Liver (tissue), 9 donors: ENCODE measurements around the gene ATP8B3. TPM values are rescaled to one million over a fixed set of nuclear protein-coding genes. Genes with fewer than 3 reads are reported as not detected.

Source experiments
- DNase-seq: peaks from one replicate; pipeline ENCODE4 v3.0.0-alpha.2; 2017; ENCODE audit warnings: low spot score
- H3K27ac ChIP-seq, 2 donors: one replicate each; pipeline ENCODE4 v1.7.0; 2013; ENCODE audit warnings: inconsistent platforms in 2 of 2, low read length in 2 of 2, control low read depth in 1 of 2, low read depth in 1 of 2, mild to moderate bottlenecking in 1 of 2
- H3K27me3 ChIP-seq, 4 donors: one replicate each; pipeline versions ENCODE4 v1.6.1 to v1.7.0; 2013; ENCODE audit warnings: low read length in 3 of 4, inconsistent platforms in 1 of 4, mild to moderate bottlenecking in 1 of 4, moderate library complexity in 1 of 4; ENCODE audit not compliant: control insufficient read depth in 4 of 4, insufficient read depth in 4 of 4
- H3K36me3 ChIP-seq, 4 donors: one replicate each; pipeline versions ENCODE4 v1.6.1 to v1.7.0; 2013; ENCODE audit warnings: low read length in 3 of 4, mild to moderate bottlenecking in 3 of 4, low read depth in 1 of 4, moderate library complexity in 1 of 4; ENCODE audit not compliant: control insufficient read depth in 4 of 4, insufficient read depth in 3 of 4
- H3K4me1 ChIP-seq, 4 donors: one replicate each; pipeline versions ENCODE4 v1.6.1 to v1.7.0; 2013; ENCODE audit warnings: low read length in 3 of 4, mild to moderate bottlenecking in 3 of 4, moderate library complexity in 1 of 4; ENCODE audit not compliant: control insufficient read depth in 4 of 4, insufficient read depth in 4 of 4
- H3K4me3 ChIP-seq, 3 donors: one replicate each; pipeline versions ENCODE4 v1.6.1 to v1.7.0; 2013; ENCODE audit warnings: low read length in 3 of 3, control low read depth in 1 of 3, low read depth in 1 of 3, mild to moderate bottlenecking in 1 of 3
- H3K9ac ChIP-seq, 2 donors: one replicate each; pipeline ENCODE4 v1.7.0; 2013; ENCODE audit warnings: low read length in 2 of 2, mild to moderate bottlenecking in 2 of 2, moderate library complexity in 2 of 2, control low read depth in 1 of 2, low read depth in 1 of 2
- H3K9me3 ChIP-seq, 4 donors: one replicate each; pipeline versions ENCODE4 v1.6.1 to v1.7.0; 2013; ENCODE audit warnings: low read length in 3 of 4; ENCODE audit not compliant: control insufficient read depth in 4 of 4
- EGR1 ChIP-seq, 2 donors: IDR thresholded peaks; 2 replicates each; pipeline ENCODE4 v1.6.1; 2016 to 2018; ENCODE audit warnings: antibody characterized with exemption in 2 of 2, low read depth in 2 of 2
- FOXA1 ChIP-seq: IDR thresholded peaks from 2 replicates; pipeline ENCODE4 v1.6.1; 2016; ENCODE audit warnings: antibody characterized with exemption
- FOXA2 ChIP-seq: IDR thresholded peaks from 2 replicates; pipeline ENCODE4 v1.6.1; 2016; ENCODE audit warnings: antibody characterized with exemption
- GABPA ChIP-seq, 2 donors: IDR thresholded peaks in 1 of 2; conservative IDR thresholded peaks in 1 of 2; 2 replicates each; pipeline ENCODE4 v1.6.1; 2016; ENCODE audit warnings: antibody characterized with exemption in 2 of 2, mild to moderate bottlenecking in 1 of 2, moderate library complexity in 1 of 2
- HNF4A ChIP-seq, 2 donors: conservative IDR thresholded peaks; 2 replicates each; pipeline ENCODE4 v1.6.1; 2016; ENCODE audit warnings: antibody characterized with exemption in 2 of 2, mild to moderate bottlenecking in 2 of 2
- HNF4G ChIP-seq: IDR thresholded peaks from 2 replicates; pipeline ENCODE4 v1.6.1; 2016; ENCODE audit warnings: antibody characterized with exemption
- JUND ChIP-seq, 2 donors: IDR thresholded peaks; 2 replicates each; pipeline ENCODE4 v1.6.1; 2016; ENCODE audit warnings: antibody characterized with exemption in 2 of 2
- NR2F2 ChIP-seq: IDR thresholded peaks from 2 replicates; pipeline ENCODE4 v1.6.1; 2016; ENCODE audit warnings: antibody characterized with exemption
- RAD21 ChIP-seq, 2 donors: IDR thresholded peaks; 2 replicates each; pipeline ENCODE4 v1.6.1; 2016; ENCODE audit warnings: antibody characterized with exemption in 2 of 2, mild to moderate bottlenecking in 2 of 2
- RXRA ChIP-seq, 2 donors: IDR thresholded peaks; 2 replicates each; pipeline ENCODE4 v1.6.1; 2017 to 2018; ENCODE audit warnings: antibody characterized with exemption in 2 of 2, mild to moderate bottlenecking in 1 of 2
- SP1 ChIP-seq: IDR thresholded peaks from 2 replicates; pipeline ENCODE4 v1.6.1; 2018; ENCODE audit warnings: antibody characterized with exemption, mild to moderate bottlenecking
- TAF1 ChIP-seq: conservative IDR thresholded peaks from 2 replicates; pipeline ENCODE4 v1.6.1; 2016; ENCODE audit warnings: antibody characterized with exemption, mild to moderate bottlenecking
- YY1 ChIP-seq: IDR thresholded peaks from 2 replicates; pipeline ENCODE4 v1.6.1; 2016; ENCODE audit warnings: antibody characterized with exemption, mild to moderate bottlenecking
- WGBS: extraction: QIAGEN DNeasy Blood & Tissue Kit; methylation state at CpG from one replicate; pipeline ENCODE4 v1.1.7; 2013; 5-methylcytosine and 5-hydroxymethylcytosine counted together
- polyA plus RNA-seq, 2 donors: library from polyadenylated mRNA; stranded (reverse) in 1 of 2; unstranded in 1 of 2; fragments of 200-250 nt in 1 of 2; fragments of >200 nt in 1 of 2; fragmentation: Nextera tagmentation in 1 of 2; extraction: Ambion mirVana in 1 of 2; gene quantifications; one replicate each; pipeline versions ENCODE4 v1.2.1 to v1.2.3, GENCODE V29; 2013 to 2015
- total RNA-seq, 2 donors: library from RNA; depleted of rRNA; stranded (reverse); fragments of >200 nt; gene quantifications; one replicate each; pipeline ENCODE4 v1.2.3, GENCODE V29; 2014
- TF ChIP-seq, protein P1 (sequence below): IDR thresholded peaks from 2 replicates; pipeline ENCODE4 v1.6.1; 2016; ENCODE audit warnings: antibody characterized with exemption
- TF ChIP-seq, protein P2 (sequence below): fragments of 150-350 bp; IDR thresholded peaks from 2 replicates; pipeline ENCODE4 v1.5.1; 2017; ENCODE audit warnings: improper control_type of control experiment, low read depth, low read length; ENCODE audit not compliant: missing input control
- TF ChIP-seq, protein P3 (sequence below): IDR thresholded peaks from 2 replicates; pipeline ENCODE4 v1.6.1; 2016; ENCODE audit warnings: antibody characterized with exemption, mild to moderate bottlenecking
- TF ChIP-seq, protein P4 (sequence below): IDR thresholded peaks from 2 replicates; pipeline ENCODE4 v1.6.1; 2016; ENCODE audit warnings: antibody characterized with exemption
- TF ChIP-seq, protein P5 (sequence below): IDR thresholded peaks from 2 replicates; pipeline ENCODE4 v1.6.1; 2016; ENCODE audit warnings: antibody characterized with exemption
- donor health status: healthy.
- donor health status: healthy.
- donor health status: healthy.
- donor health status: healthy.
- donor health status: healthy.

The ATP8B3 gene
- total and polyA plus RNA-seq, 4 donors: 0.42 to 3.1 (median 0.52) TPM

DNA sequence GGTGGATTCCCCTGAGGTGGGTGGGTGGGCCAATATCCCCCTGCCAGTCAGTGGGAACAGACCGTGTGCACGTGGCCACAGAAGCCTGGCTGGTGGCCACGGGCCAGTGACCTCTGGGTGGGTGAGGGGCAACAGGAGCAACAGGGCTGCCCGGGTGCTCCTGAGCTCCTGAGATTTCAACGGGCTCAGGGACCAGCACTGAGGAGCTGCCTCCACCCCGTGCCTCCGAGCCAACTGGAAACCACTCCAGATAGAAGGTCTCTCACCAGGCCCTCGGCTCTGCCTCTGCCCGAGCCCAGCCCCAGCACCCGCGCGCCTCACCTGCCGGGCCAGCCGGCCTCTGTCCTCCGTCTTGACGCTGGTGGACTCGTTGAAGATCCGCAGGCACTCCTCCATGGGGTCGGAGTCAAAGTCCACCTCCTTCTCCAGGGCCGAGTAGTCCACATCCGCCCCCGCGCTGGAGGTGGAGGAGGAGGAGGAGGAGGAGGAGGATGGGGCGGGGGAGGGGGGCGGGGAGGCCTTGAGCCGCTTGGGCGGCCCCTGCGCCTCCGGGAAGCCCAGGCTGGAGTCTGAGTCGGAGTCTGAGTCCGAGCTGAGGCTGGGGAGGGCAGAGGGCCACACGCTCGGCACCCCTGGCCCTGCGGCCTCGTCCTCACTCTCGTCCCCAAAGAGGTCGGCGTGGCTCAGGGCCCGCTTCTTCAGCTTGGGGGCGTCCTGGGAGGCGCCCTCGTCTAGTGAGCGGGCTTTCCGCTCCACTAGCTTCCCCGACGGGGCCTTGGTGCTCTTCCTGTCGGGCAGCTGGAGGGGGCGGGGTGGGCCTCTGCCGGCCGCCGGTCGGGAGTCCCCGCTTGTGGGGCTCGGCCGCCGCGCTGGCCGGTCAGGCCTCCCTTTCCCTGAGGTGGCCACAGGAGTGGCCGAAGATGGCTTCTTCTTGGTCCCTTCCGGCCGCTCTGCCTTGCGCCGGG lies 14.8 kb upstream of the ATP8B3 start:
- Histone ChIP-seq H3K36me3 (peaks cover 5 to 14% (median 12%) of the 10 kb centered on the region in 4 donors), H3K27me3 (no peaks in the 10 kb centered on the region), H3K27ac (peak overlapping the region in 1 of 2 donors; percentile 40), H3K4me3 (no peak overlapping the region), H3K9ac (no peak overlapping the region), H3K4me1 (peaks cover 12 to 42% (median 20%) of the 10 kb centered on the region in 4 donors), H3K9me3 (no peaks in the 10 kb centered on the region)
- 60% methylated on average over 63 of the region's 63 CpGs for WGBS
- TF ChIP-seq, protein P1, sequence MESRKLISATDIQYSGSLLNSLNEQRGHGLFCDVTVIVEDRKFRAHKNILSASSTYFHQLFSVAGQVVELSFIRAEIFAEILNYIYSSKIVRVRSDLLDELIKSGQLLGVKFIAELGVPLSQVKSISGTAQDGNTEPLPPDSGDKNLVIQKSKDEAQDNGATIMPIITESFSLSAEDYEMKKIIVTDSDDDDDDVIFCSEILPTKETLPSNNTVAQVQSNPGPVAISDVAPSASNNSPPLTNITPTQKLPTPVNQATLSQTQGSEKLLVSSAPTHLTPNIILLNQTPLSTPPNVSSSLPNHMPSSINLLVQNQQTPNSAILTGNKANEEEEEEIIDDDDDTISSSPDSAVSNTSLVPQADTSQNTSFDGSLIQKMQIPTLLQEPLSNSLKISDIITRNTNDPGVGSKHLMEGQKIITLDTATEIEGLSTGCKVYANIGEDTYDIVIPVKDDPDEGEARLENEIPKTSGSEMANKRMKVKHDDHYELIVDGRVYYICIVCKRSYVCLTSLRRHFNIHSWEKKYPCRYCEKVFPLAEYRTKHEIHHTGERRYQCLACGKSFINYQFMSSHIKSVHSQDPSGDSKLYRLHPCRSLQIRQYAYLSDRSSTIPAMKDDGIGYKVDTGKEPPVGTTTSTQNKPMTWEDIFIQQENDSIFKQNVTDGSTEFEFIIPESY: no peak
- TF ChIP-seq FOXA1 (no peak), YY1 (no peak), TAF1 (no peak), RXRA (IDR thresholded peaks at IDR 0.05) (peak; percentile 63 to 78), HNF4A (conservative IDR thresholded peaks at IDR 0.05) (peak in 1 of 2 donors; percentile 17), NR2F2 (no peak), GABPA (IDR thresholded peaks at IDR 0.05 in 1 of 2, conservative IDR thresholded peaks at IDR 0.05 in 1 of 2) (no peak), SP1 (no peak), HNF4G (no peak), EGR1 (IDR thresholded peaks at IDR 0.05; ENCODE audit: low read depth in 2 of 2) (no peak), JUND (IDR thresholded peaks at IDR 0.05) (no peak), FOXA2 (no peak), RAD21 (IDR thresholded peaks at IDR 0.05) (no peak)
- TF ChIP-seq, protein P2, sequence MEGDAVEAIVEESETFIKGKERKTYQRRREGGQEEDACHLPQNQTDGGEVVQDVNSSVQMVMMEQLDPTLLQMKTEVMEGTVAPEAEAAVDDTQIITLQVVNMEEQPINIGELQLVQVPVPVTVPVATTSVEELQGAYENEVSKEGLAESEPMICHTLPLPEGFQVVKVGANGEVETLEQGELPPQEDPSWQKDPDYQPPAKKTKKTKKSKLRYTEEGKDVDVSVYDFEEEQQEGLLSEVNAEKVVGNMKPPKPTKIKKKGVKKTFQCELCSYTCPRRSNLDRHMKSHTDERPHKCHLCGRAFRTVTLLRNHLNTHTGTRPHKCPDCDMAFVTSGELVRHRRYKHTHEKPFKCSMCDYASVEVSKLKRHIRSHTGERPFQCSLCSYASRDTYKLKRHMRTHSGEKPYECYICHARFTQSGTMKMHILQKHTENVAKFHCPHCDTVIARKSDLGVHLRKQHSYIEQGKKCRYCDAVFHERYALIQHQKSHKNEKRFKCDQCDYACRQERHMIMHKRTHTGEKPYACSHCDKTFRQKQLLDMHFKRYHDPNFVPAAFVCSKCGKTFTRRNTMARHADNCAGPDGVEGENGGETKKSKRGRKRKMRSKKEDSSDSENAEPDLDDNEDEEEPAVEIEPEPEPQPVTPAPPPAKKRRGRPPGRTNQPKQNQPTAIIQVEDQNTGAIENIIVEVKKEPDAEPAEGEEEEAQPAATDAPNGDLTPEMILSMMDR: peak; percentile 3
- TF ChIP-seq, protein P3, sequence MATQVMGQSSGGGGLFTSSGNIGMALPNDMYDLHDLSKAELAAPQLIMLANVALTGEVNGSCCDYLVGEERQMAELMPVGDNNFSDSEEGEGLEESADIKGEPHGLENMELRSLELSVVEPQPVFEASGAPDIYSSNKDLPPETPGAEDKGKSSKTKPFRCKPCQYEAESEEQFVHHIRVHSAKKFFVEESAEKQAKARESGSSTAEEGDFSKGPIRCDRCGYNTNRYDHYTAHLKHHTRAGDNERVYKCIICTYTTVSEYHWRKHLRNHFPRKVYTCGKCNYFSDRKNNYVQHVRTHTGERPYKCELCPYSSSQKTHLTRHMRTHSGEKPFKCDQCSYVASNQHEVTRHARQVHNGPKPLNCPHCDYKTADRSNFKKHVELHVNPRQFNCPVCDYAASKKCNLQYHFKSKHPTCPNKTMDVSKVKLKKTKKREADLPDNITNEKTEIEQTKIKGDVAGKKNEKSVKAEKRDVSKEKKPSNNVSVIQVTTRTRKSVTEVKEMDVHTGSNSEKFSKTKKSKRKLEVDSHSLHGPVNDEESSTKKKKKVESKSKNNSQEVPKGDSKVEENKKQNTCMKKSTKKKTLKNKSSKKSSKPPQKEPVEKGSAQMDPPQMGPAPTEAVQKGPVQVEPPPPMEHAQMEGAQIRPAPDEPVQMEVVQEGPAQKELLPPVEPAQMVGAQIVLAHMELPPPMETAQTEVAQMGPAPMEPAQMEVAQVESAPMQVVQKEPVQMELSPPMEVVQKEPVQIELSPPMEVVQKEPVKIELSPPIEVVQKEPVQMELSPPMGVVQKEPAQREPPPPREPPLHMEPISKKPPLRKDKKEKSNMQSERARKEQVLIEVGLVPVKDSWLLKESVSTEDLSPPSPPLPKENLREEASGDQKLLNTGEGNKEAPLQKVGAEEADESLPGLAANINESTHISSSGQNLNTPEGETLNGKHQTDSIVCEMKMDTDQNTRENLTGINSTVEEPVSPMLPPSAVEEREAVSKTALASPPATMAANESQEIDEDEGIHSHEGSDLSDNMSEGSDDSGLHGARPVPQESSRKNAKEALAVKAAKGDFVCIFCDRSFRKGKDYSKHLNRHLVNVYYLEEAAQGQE: no peak
- TF ChIP-seq, protein P4, sequence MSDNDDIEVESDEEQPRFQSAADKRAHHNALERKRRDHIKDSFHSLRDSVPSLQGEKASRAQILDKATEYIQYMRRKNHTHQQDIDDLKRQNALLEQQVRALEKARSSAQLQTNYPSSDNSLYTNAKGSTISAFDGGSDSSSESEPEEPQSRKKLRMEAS: no peak
- TF ChIP-seq, protein P5, sequence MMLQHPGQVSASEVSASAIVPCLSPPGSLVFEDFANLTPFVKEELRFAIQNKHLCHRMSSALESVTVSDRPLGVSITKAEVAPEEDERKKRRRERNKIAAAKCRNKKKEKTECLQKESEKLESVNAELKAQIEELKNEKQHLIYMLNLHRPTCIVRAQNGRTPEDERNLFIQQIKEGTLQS: no peak
- DNase-seq: no peak
